GM19438 (cell line): Measurements from ENCODE around the gene BTN1A1.

Source experiments
- ATAC-seq: cut with Tn5 transposase; IDR thresholded peaks from one replicate; pipeline ENCODE4 v1.9.1; 2021; ENCODE audit warnings: low read depth; ENCODE audit not compliant: unreplicated experiment

BTN1A1 gene

GRCh38 chr6:26475823-26476729, 24.0 kb upstream of the BTN1A1 start:
- ATAC-seq: no peak

- ATAC-seq: no peak
Measured at GRCh38 chr6:26476896-26477295, 23.2 kb upstream of the BTN1A1 start.

- no peak for ATAC-seq
Measured at GRCh38 chr6:26477426-26477825, 22.7 kb upstream of the BTN1A1 start.

- ATAC-seq: no peak
Measured at GRCh38 chr6:26478100-26478984, 21.8 kb upstream of the BTN1A1 start.

- ATAC-seq: no peak
Measured at GRCh38 chr6:26478985-26479278, 21.2 kb upstream of the BTN1A1 start.

GRCh38 chr6:26482338-26482737, 17.8 kb upstream of the BTN1A1 start:
- ATAC-seq: no peak

GRCh38 chr6:26483727-26484126, 16.4 kb upstream of the BTN1A1 start:
- ATAC-seq: no peak

- ATAC-seq: no peak
Measured at GRCh38 chr6:26484161-26484560, 15.9 kb upstream of the BTN1A1 start.

- no peak for ATAC-seq
Measured at GRCh38 chr6:26485112-26485780, 14.9 kb upstream of the BTN1A1 start.

- no peak for ATAC-seq
Measured at GRCh38 chr6:26486358-26486757, 13.7 kb upstream of the BTN1A1 start.

GRCh38 chr6:26487466-26487865, 12.6 kb upstream of the BTN1A1 start:
- ATAC-seq: no peak

GRCh38 chr6:26489996-26490964, 9.8 kb upstream of the BTN1A1 start:
- no peak for ATAC-seq

- ATAC-seq: no peak
Measured at GRCh38 chr6:26491604-26492003, 8.5 kb upstream of the BTN1A1 start.

- no peak for ATAC-seq
Measured at GRCh38 chr6:26493258-26493657, 6.8 kb upstream of the BTN1A1 start.

- ATAC-seq: no peak
Measured at GRCh38 chr6:26494117-26494516, 6.0 kb upstream of the BTN1A1 start.

- no peak for ATAC-seq
Measured at GRCh38 chr6:26495281-26495680, 4.8 kb upstream of the BTN1A1 start.

GRCh38 chr6:26497610-26498009, 2.5 kb upstream of the BTN1A1 start:
- no peak for ATAC-seq

- ATAC-seq: no peak
Measured at GRCh38 chr6:26501482-26501986, 1.4 kb downstream of the BTN1A1 start.

- ATAC-seq: no peak
Measured at GRCh38 chr6:26502165-26502564, 2.1 kb downstream of the BTN1A1 start.

GRCh38 chr6:26502626-26503025, 2.5 kb downstream of the BTN1A1 start:
- no peak for ATAC-seq
